K562 (cell line): ENCODE measurements around the gene IL17A. TPM values are rescaled to one million over a fixed set of nuclear protein-coding genes. Genes with fewer than 3 reads are reported as not detected.

Source experiments
- ATAC-seq: fragments of 200-7000 bp; cut with Tn5 transposase; 3 replicates; pipeline ENCODE4 v1.9.1; 2020; ENCODE audit warnings: moderate library complexity
- BruUV-seq: library from RNA; stranded (reverse); fragments of 400-500 nt; replicated peaks from 2 replicates; lab custom pipeline; 2021; lab: Mats Ljungman, UMichigan
- CTCF ChIA-PET: fragments of 300-600 bp; formaldehyde crosslinking; extraction: SDS; loops from one replicate; lab custom pipeline; 2021; ENCODE audit warnings: low intra/inter-chr PET ratio; lab: Yijun Ruan, JAX
- POLR2A ChIA-PET: fragments of 300-600, 350-650 bp; sonication (Branson Sonifier 250); formaldehyde crosslinking; extraction: SDS; loops from one replicate; lab custom pipeline; 2021; ENCODE audit warnings: antibody characterized with exemption, inconsistent platforms; lab: Yijun Ruan, JAX
- DNase-seq, 4 experiments: peaks; one replicate each; pipeline versions ENCODE4 v3.0.0 to v3.0.0-alpha.2; 2011 to 2018; ENCODE audit warnings: low spot score in 3 of 4, mixed read lengths in 3 of 4; ENCODE audit errors: extremely low read depth in 1 of 4
- FAIRE-seq: peaks from 2 replicates; lab custom pipeline; 2011; peaks lifted over from hg19 to GRCh38; lab: Jason Lieb, UNC
- H2AFZ ChIP-seq: 2 replicates; pipeline ENCODE4 v1.6.0; 2011; ENCODE audit warnings: low read depth, low read length, control low read depth, inconsistent platforms
- H3K27ac ChIP-seq: fragments of 200-600 bp; 3 replicates; pipeline ENCODE4 v1.8.0; 2011; ENCODE audit warnings: low read depth, mild to moderate bottlenecking, control low read depth, inconsistent platforms, low read length, moderate library complexity, mixed read lengths; ENCODE audit errors: extremely low read depth
- H3K27me3 ChIP-seq, 2 experiments: fragments of 300-600 bp in 1 of 2; 2 replicates in 1 of 2; 3 replicates in 1 of 2; pipeline versions ENCODE4 v1.6.0 to v1.8.0; 2011; ENCODE audit warnings: inconsistent platforms in 2 of 2, low read length in 2 of 2, mild to moderate bottlenecking in 1 of 2, mixed read lengths in 1 of 2, moderate library complexity in 1 of 2; ENCODE audit not compliant: control insufficient read depth in 2 of 2, insufficient read depth in 2 of 2
- H3K36me3 ChIP-seq: fragments of 300-600 bp; 3 replicates; pipeline ENCODE4 v1.8.0; 2011; ENCODE audit warnings: mild to moderate bottlenecking, low read length, inconsistent platforms; ENCODE audit not compliant: control insufficient read depth, insufficient read depth
- H3K4me1 ChIP-seq, 2 experiments: fragments of 200-600 bp in 1 of 2; replicated peaks in 1 of 2; 2 replicates in 1 of 2; 3 replicates in 1 of 2; pipeline versions ENCODE4 v1.5.1 to v1.8.0; 2011; ENCODE audit warnings: inconsistent platforms in 2 of 2, low read length in 2 of 2, mild to moderate bottlenecking in 1 of 2, mixed read lengths in 1 of 2, moderate library complexity in 1 of 2; ENCODE audit not compliant: control insufficient read depth in 2 of 2, insufficient read depth in 2 of 2
- H3K4me2 ChIP-seq: 2 replicates; pipeline ENCODE4 v1.6.1; 2011; ENCODE audit warnings: low read length, control low read depth, inconsistent platforms, mixed read lengths; ENCODE audit not compliant: insufficient read depth
- H3K4me3 ChIP-seq: fragments of 200-600 bp; sonication (generic), shearing (Covaris generic); 2 replicates; pipeline ENCODE4 v1.5.1; 2016; ENCODE audit warnings: control low read depth, inconsistent platforms
- H3K79me2 ChIP-seq: fragments of 200-600 bp; 3 replicates; pipeline ENCODE4 v1.8.0; 2011; ENCODE audit warnings: low read length, inconsistent platforms; ENCODE audit not compliant: control insufficient read depth, insufficient read depth
- H3K9ac ChIP-seq, 2 experiments: 2 replicates each; pipeline versions ENCODE4 v1.6.0 to v1.6.1; 2011; ENCODE audit warnings: low read depth in 2 of 2, low read length in 2 of 2, control low read depth in 1 of 2, inconsistent platforms in 1 of 2, mild to moderate bottlenecking in 1 of 2, mixed read lengths in 1 of 2; ENCODE audit not compliant: insufficient read depth in 1 of 2
- H3K9me1 ChIP-seq: one replicate; pipeline ENCODE4 v1.6.0; 2011; ENCODE audit warnings: inconsistent platforms, mild to moderate bottlenecking, low read length, moderate library complexity; ENCODE audit not compliant: control insufficient read depth, insufficient read depth
- H3K9me3 ChIP-seq: replicated peaks from 2 replicates; pipeline ENCODE4 v1.5.1; 2011; ENCODE audit warnings: low read depth, low read length, inconsistent platforms; ENCODE audit not compliant: control insufficient read depth, insufficient read depth
- H4K20me1 ChIP-seq: replicated peaks from 2 replicates; pipeline ENCODE4 v1.6.1; 2011; ENCODE audit warnings: low read length, inconsistent platforms, mixed read lengths; ENCODE audit not compliant: control insufficient read depth, insufficient read depth
- EP300 ChIP-seq: IDR thresholded peaks from 2 replicates; pipeline ENCODE4 v1.6.1; 2012; ENCODE audit warnings: low read length, improper control_type of control experiment
- IRF2 ChIP-seq: sonication (generic); formaldehyde crosslinking; IDR thresholded peaks from 2 replicates; pipeline ENCODE4 v1.8.1; 2022; ENCODE audit warnings: mild to moderate bottlenecking, missing genetic modification reagents
- KLF16 ChIP-seq: IDR thresholded peaks from 2 replicates; pipeline ENCODE4 v1.6.1; 2016; ENCODE audit warnings: antibody characterized with exemption
- MEF2D ChIP-seq: conservative IDR thresholded peaks from 2 replicates; pipeline ENCODE4 v1.6.1; 2016; ENCODE audit warnings: low read depth, missing genetic modification characterization, missing compliant biosample characterization
- NUFIP1 ChIP-seq: fragments of 450-650 bp; IDR thresholded peaks from 2 replicates; pipeline ENCODE4 v1.6.1; 2018; ENCODE audit not compliant: partially characterized antibody
- OTX1 ChIP-seq: fragments of 450-650 bp; formaldehyde crosslinking; IDR thresholded peaks from 2 replicates; pipeline ENCODE4 v1.4.0; 2022; ENCODE audit warnings: mild to moderate bottlenecking
- SMAD1 ChIP-seq: fragments of 150-350 bp; IDR thresholded peaks from 2 replicates; pipeline ENCODE4 v1.6.1; 2014; ENCODE audit warnings: low read length, low read depth; ENCODE audit not compliant: partially characterized antibody
- SNIP1 ChIP-seq: fragments of 450-650 bp; IDR thresholded peaks from 2 replicates; pipeline ENCODE4 v1.7.1; 2017; ENCODE audit warnings: low read depth, mild to moderate bottlenecking
- SRSF9 ChIP-seq: fragments of 200-400 bp; formaldehyde crosslinking; IDR thresholded peaks from 2 replicates; pipeline ENCODE4 v1.6.1; 2017; ENCODE audit warnings: low read depth, low read length, borderline replicate concordance
- TFAM ChIP-seq: fragments of 250-450 bp; sonication (Bioruptor Pico); conservative IDR thresholded peaks from 2 replicates; pipeline ENCODE4 v1.5.0; 2021; ENCODE audit warnings: mild to moderate bottlenecking, moderate library complexity
- ZNF140 ChIP-seq: fragments of 250-450 bp; sonication (Bioruptor Pico); IDR thresholded peaks from 2 replicates; pipeline ENCODE4 v1.8.0; 2021; ENCODE audit warnings: moderate library complexity, mild to moderate bottlenecking, inconsistent platforms
- ZNF146 ChIP-seq: IDR thresholded peaks from one replicate; pipeline ENCODE4 v1.6.1; 2018; ENCODE audit warnings: missing compliant biosample characterization; ENCODE audit not compliant: unreplicated experiment
- ZNF354B ChIP-seq: fragments of 250-450 bp; sonication (Bioruptor Pico); IDR thresholded peaks from 2 replicates; pipeline ENCODE4 v1.4.0; 2020
- WGBS: fragments of 100-300 bp; shearing (Covaris generic); methylation state at CpG from one replicate; pipeline ENCODE4 v1.1.6; 2016; ENCODE audit warnings: low coverage, mixed read lengths; ENCODE audit not compliant: insufficient coverage; ENCODE audit errors: missing lambda C conversion rate; 5-methylcytosine and 5-hydroxymethylcytosine counted together
- in situ Hi-C: fragments of 300-500 bp; cut with MboI; formaldehyde crosslinking; loops from 4 replicates; pipeline ENCODE4 v1.15.0; 2018; ENCODE audit warnings: inconsistent platforms, mixed read lengths
- intact Hi-C: fragments of 100-400 bp; cut with micrococcal nuclease; formaldehyde crosslinking; loops from 2 replicates; pipeline ENCODE4 v1.14.2; 2022
- polyA plus RNA-seq, 8 experiments: library from polyadenylated mRNA; depleted of rRNA in 4 of 8; stranded (reverse) in 5 of 8; unstranded in 3 of 8; fragments of >200 nt; fragmentation: Nextera tagmentation in 2 of 8; fragmentation: Illumina TruSeq in 1 of 8; extraction: Ambion mirVana in 2 of 8; extraction: Trizol in 1 of 8; gene quantifications; 2 replicates each; pipeline versions ENCODE4 v1.2.1 to v1.2.3, GENCODE V29; 2011 to 2014; ENCODE audit warnings: inconsistent platforms in 1 of 8, missing spikeins in 1 of 8
- total RNA-seq, 7 experiments: library from RNA; depleted of rRNA in 6 of 7; stranded (reverse); fragments of >200 nt in 6 of 7; fragmentation: Illumina TruSeq in 2 of 7; extraction: Trizol in 2 of 7; gene quantifications; 2 replicates each; pipeline versions ENCODE4 v1.2.1 to v1.2.3, GENCODE V29; 2011 to 2021; ENCODE audit warnings: low replicate concordance in 1 of 7
- TF ChIP-seq, protein P1 (sequence below): fragments of 250-450 bp; sonication (Bioruptor Pico); IDR thresholded peaks from 2 replicates; pipeline ENCODE4 v1.5.1; 2021; ENCODE audit warnings: mild to moderate bottlenecking
- TF ChIP-seq, protein P2 (sequence below): fragments of 250-450 bp; sonication (Bioruptor Pico); IDR thresholded peaks from 2 replicates; pipeline ENCODE4 v1.8.0; 2022; ENCODE audit warnings: moderate library complexity, mild to moderate bottlenecking, inconsistent platforms
- TF ChIP-seq, protein P3 (sequence below): sonication (generic); formaldehyde crosslinking; IDR thresholded peaks from 2 replicates; pipeline ENCODE4 v1.8.0; 2023; ENCODE audit warnings: mild to moderate bottlenecking, missing genetic modification reagents
- TF ChIP-seq, protein P4 (sequence below): fragments of 200-800 bp; sonication (Bioruptor generic); IDR thresholded peaks from 2 replicates; pipeline ENCODE4 v1.6.1; 2017; ENCODE audit warnings: missing genetic modification characterization, missing compliant biosample characterization

The IL17A gene
- total and polyA plus RNA-seq, 9 of the 15 experiments (the other 6 are each of a cell fraction or from before 2014, with no cell fraction given) = not detected

DNA sequence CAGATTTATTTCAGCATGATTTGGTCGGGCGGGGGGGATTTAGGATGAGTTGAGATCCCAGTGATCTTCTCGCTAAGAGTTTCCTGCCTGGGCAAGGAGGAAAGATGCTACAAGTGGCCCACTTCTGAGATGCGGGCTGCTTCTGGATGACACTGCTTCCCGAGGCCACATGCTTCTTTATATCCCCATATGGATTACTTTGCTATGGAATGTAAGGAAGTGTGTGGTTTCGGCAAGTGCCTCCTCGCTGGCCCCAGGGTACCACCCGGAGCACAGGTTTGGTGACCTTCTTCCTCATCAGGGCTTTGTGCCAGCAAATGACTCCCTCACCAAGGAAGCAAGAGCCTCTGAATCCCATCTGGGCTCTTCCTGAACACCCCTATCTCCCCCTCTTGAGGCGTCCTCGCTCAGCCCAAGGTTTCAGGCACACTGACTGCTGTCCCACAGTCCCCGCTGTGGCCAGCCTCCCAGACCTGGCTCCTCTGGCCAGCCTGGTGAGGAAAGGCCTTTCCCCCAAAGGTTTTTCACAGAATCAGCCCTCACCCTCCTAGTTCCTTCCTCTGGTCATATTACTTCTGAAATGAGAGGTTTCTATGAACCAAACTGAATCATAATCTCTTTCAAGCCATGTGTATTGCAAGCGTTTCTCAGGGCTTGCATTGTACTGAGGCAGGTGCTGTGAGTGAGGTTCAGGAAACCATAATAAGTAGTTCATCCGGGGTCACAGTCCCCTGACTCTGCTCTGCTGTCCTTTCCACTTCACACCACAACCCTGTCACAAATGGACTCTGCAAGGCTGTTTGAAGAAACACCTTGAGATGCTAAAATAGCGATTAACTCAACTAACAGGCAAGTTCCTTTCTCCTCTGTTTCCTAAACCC, 41.7 kb upstream of the IL17A start:
- ChIA-PET POLR2A (no interaction called here), CTCF (no interaction called here)
- Histone ChIP-seq H3K36me3 (no peaks in the 10 kb centered on the region), H3K27ac (no peak overlapping the region), H4K20me1 (no peaks in the 10 kb centered on the region), H3K4me2 (no peak overlapping the region), H3K9me3 (no peaks in the 10 kb centered on the region), H3K27me3 (peaks cover 5 to 18% of the 10 kb centered on the region in 2 experiments; a peak in 3 of 5 replicates), H3K4me3 (no peak overlapping the region), H3K9ac (no peak overlapping the region), H3K9me1 (no peaks in the 10 kb centered on the region), H2AFZ (no peak overlapping the region), H3K79me2 (no peaks in the 10 kb centered on the region), H3K4me1 (no peaks in the 10 kb centered on the region)
- WGBS = under 1% methylated on average over 14 of the region's 14 CpGs
- no peak for ATAC-seq
- no peak for DNase-seq
- BruUV-seq = no TSS peak
- intact Hi-C loops = no loop called here
- in situ Hi-C loops = no loop called here
- FAIRE-seq = no peak
- TF ChIP-seq IRF2 (CRISPR knock-in tag) (no peak), KLF16 (no peak), ZNF140 (CRISPR knock-in tag) (no peak), SMAD1 (no peak), NUFIP1 (no peak), OTX1 (CRISPR knock-in tag) (no peak), SRSF9 (no peak), ZNF146 (CRISPR knock-in tag) (no peak), EP300 (no peak), SNIP1 (no peak), MEF2D (no peak), TFAM (CRISPR knock-in tag) (no peak), ZNF354B (CRISPR knock-in tag) (no peak)
- TF ChIP-seq, protein P1, sequence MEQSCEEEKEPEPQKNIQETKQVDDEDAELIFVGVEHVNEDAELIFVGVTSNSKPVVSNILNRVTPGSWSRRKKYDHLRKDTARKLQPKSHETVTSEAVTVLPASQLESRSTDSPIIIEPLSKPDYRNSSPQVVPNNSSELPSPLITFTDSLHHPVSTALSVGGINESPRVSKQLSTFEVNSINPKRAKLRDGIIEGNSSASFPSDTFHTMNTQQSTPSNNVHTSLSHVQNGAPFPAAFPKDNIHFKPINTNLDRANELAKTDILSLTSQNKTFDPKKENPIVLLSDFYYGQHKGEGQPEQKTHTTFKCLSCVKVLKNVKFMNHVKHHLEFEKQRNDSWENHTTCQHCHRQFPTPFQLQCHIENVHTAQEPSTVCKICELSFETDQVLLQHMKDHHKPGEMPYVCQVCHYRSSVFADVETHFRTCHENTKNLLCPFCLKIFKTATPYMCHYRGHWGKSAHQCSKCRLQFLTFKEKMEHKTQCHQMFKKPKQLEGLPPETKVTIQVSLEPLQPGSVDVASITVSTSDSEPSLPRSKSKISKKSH = no peak
- TF ChIP-seq, protein P2, sequence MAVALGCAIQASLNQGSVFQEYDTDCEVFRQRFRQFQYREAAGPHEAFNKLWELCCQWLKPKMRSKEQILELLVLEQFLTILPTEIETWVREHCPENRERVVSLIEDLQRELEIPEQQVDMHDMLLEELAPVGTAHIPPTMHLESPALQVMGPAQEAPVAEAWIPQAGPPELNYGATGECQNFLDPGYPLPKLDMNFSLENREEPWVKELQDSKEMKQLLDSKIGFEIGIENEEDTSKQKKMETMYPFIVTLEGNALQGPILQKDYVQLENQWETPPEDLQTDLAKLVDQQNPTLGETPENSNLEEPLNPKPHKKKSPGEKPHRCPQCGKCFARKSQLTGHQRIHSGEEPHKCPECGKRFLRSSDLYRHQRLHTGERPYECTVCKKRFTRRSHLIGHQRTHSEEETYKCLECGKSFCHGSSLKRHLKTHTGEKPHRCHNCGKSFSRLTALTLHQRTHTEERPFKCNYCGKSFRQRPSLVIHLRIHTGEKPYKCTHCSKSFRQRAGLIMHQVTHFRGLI (CRISPR knock-in tag) = no peak
- TF ChIP-seq, protein P3, sequence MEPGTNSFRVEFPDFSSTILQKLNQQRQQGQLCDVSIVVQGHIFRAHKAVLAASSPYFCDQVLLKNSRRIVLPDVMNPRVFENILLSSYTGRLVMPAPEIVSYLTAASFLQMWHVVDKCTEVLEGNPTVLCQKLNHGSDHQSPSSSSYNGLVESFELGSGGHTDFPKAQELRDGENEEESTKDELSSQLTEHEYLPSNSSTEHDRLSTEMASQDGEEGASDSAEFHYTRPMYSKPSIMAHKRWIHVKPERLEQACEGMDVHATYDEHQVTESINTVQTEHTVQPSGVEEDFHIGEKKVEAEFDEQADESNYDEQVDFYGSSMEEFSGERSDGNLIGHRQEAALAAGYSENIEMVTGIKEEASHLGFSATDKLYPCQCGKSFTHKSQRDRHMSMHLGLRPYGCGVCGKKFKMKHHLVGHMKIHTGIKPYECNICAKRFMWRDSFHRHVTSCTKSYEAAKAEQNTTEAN (CRISPR knock-in tag) = no peak
- TF ChIP-seq, protein P4, sequence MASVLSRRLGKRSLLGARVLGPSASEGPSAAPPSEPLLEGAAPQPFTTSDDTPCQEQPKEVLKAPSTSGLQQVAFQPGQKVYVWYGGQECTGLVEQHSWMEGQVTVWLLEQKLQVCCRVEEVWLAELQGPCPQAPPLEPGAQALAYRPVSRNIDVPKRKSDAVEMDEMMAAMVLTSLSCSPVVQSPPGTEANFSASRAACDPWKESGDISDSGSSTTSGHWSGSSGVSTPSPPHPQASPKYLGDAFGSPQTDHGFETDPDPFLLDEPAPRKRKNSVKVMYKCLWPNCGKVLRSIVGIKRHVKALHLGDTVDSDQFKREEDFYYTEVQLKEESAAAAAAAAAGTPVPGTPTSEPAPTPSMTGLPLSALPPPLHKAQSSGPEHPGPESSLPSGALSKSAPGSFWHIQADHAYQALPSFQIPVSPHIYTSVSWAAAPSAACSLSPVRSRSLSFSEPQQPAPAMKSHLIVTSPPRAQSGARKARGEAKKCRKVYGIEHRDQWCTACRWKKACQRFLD (CRISPR knock-in tag) = no peak
